Measurements from ENCODE around the gene GALNTL6.

DNA sequence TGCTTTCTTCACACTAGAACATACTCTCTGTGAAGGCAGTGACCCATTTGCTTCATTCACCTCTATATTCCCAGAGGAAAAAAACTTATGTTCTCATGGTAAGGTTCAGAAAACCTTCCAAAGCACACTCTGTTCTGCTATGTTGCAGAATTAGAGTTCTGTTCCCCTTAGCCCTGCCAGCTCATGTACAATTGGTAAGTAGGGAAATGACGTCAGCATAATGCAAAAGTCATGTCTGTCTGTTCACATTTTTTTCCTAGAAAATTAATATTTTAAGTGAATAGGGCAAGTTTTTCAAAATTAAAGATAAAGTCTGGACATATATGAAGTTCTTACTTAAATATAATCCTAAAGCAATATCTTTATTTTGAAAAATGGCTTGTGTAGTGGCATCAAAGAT lies 443.6 kb downstream of the GALNTL6 start:
- no peak for TF ChIP-seq POLR2A (IDR thresholded peaks at IDR 0.05)
- TF ChIP-seq, protein P1, sequence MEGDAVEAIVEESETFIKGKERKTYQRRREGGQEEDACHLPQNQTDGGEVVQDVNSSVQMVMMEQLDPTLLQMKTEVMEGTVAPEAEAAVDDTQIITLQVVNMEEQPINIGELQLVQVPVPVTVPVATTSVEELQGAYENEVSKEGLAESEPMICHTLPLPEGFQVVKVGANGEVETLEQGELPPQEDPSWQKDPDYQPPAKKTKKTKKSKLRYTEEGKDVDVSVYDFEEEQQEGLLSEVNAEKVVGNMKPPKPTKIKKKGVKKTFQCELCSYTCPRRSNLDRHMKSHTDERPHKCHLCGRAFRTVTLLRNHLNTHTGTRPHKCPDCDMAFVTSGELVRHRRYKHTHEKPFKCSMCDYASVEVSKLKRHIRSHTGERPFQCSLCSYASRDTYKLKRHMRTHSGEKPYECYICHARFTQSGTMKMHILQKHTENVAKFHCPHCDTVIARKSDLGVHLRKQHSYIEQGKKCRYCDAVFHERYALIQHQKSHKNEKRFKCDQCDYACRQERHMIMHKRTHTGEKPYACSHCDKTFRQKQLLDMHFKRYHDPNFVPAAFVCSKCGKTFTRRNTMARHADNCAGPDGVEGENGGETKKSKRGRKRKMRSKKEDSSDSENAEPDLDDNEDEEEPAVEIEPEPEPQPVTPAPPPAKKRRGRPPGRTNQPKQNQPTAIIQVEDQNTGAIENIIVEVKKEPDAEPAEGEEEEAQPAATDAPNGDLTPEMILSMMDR (IDR thresholded peaks at IDR 0.05), result no peak

All from lower leg skin (tissue), 3 donors.